B cell (primary cell): ENCODE measurements around the gene FGD4. TPM values are rescaled to one million over a fixed set of nuclear protein-coding genes. Genes with fewer than 3 reads are reported as not detected.

Experiments
- ATAC-seq: fragments of 200-7000 bp; cut with Tn5 transposase; one replicate; pipeline ENCODE4 v1.10.0; 2021; ENCODE audit warnings: low read depth, mild to moderate bottlenecking, moderate number of reproducible peaks, moderate library complexity
- CTCF ChIA-PET: fragments of 350-600 bp; sonication (Branson Sonifier 250); formaldehyde crosslinking; loops from one replicate; lab custom pipeline; 2021; ENCODE audit warnings: antibody characterized with exemption, inconsistent platforms; lab: Charles Lee
- POLR2A ChIA-PET: fragments of 350-600 bp; sonication (Branson Sonifier 250); formaldehyde crosslinking; loops from one replicate; lab custom pipeline; 2021; ENCODE audit warnings: antibody characterized with exemption; lab: Charles Lee
- DNase-seq: peaks from one replicate; pipeline ENCODE4 v3.0.0; 2013
- H2AFZ ChIP-seq: 2 replicates; pipeline ENCODE4 v1.6.1; 2012; ENCODE audit warnings: mild to moderate bottlenecking, low read depth, low read length; ENCODE audit not compliant: insufficient read depth, poor library complexity, severe bottlenecking
- H3K27ac ChIP-seq, 2 donors: 1 replicate in 1 of 2; 2 replicates in 1 of 2; pipeline ENCODE4 v1.5.1; 2012 to 2013; ENCODE audit warnings: low read length in 2 of 2, mild to moderate bottlenecking in 2 of 2, moderate library complexity in 1 of 2
- H3K27me3 ChIP-seq, 4 experiments: fragments of 200-600 bp in 1 of 4; sonication (generic) in 1 of 4; replicated peaks in 1 of 4; 1 replicate in 2 of 4; 2 replicates in 2 of 4; pipeline versions ENCODE4 v1.6.1 to v1.7.0; 2013 to 2016; ENCODE audit warnings: low read length in 3 of 4, mild to moderate bottlenecking in 2 of 4, mixed read lengths in 1 of 4, moderate library complexity in 1 of 4; ENCODE audit not compliant: insufficient read depth in 4 of 4, control insufficient read depth in 3 of 4; ENCODE audit errors: control extremely low read depth in 1 of 4
- H3K36me3 ChIP-seq, 2 experiments: replicated peaks in 1 of 2; 1 replicate in 1 of 2; 2 replicates in 1 of 2; pipeline versions ENCODE4 v1.6.1 to v1.7.1; 2013; ENCODE audit warnings: low read length in 1 of 2; ENCODE audit not compliant: insufficient read depth in 2 of 2, control insufficient read depth in 1 of 2; ENCODE audit errors: control extremely low read depth in 1 of 2, extremely low read depth in 1 of 2
- H3K4me1 ChIP-seq, 2 donors: fragments of 200-600 bp in 1 of 2; sonication (generic) in 1 of 2; 1 replicate in 1 of 2; 2 replicates in 1 of 2; pipeline versions ENCODE4 v1.5.1 to v1.6.1; 2013 to 2017; ENCODE audit warnings: low read length in 2 of 2; ENCODE audit not compliant: control insufficient read depth in 2 of 2, insufficient read depth in 2 of 2
- H3K4me2 ChIP-seq: replicated peaks from 2 replicates; pipeline ENCODE3; 2012; ENCODE audit warnings: mild to moderate bottlenecking, low read depth, low read length; ENCODE audit not compliant: poor library complexity, severe bottlenecking
- H3K4me3 ChIP-seq, 5 experiments: fragments of 200-600 bp in 1 of 5; sonication (generic) in 1 of 5; 1 replicate in 3 of 5; 2 replicates in 2 of 5; pipeline versions ENCODE4 v1.5.1 to v1.7.0; 2011 to 2016; ENCODE audit warnings: low read length in 4 of 5, mild to moderate bottlenecking in 4 of 5, low read depth in 2 of 5, control low read depth in 1 of 5, moderate library complexity in 1 of 5; ENCODE audit not compliant: insufficient read depth in 1 of 5; ENCODE audit errors: control extremely low read depth in 1 of 5, extremely low read depth in 1 of 5
- H3K79me2 ChIP-seq: fragments of 200-600 bp; sonication (generic); one replicate; pipeline ENCODE4 v1.6.0; 2016; ENCODE audit warnings: low read length; ENCODE audit not compliant: control insufficient read depth, insufficient read depth
- H3K9ac ChIP-seq: fragments of 200-600 bp; sonication (generic); 2 replicates; pipeline ENCODE4 v1.6.1; 2017; ENCODE audit warnings: mild to moderate bottlenecking, low read length, moderate library complexity
- H3K9me3 ChIP-seq, 3 donors: one replicate each; pipeline versions ENCODE4 v1.6.1 to v1.7.1; 2013; ENCODE audit warnings: low read length in 2 of 3; ENCODE audit not compliant: control insufficient read depth in 2 of 3, insufficient read depth in 1 of 3; ENCODE audit errors: control extremely low read depth in 1 of 3
- H4K20me1 ChIP-seq: 2 replicates; pipeline ENCODE4 v1.6.0; 2012; ENCODE audit warnings: mild to moderate bottlenecking, low read length; ENCODE audit not compliant: insufficient read depth, control insufficient read depth, poor library complexity, severe bottlenecking
- H3K27ac Mint-ChIP-seq: one replicate; pipeline ENCODE4 v1.8.0; 2021; ENCODE audit warnings: mixed read lengths
- H3K27me3 Mint-ChIP-seq: one replicate; pipeline ENCODE4 v1.8.0; 2021; ENCODE audit warnings: mixed read lengths
- H3K4me1 Mint-ChIP-seq: one replicate; pipeline ENCODE4 v1.8.0; 2021; ENCODE audit warnings: mixed read lengths
- H3K4me3 Mint-ChIP-seq: one replicate; pipeline ENCODE4 v1.8.0; 2021; ENCODE audit warnings: mixed read lengths
- H3K9me3 Mint-ChIP-seq: one replicate; pipeline ENCODE4 v1.8.0; 2022; ENCODE audit warnings: mixed read lengths; ENCODE audit not compliant: insufficient read depth
- CTCF ChIP-seq: fragments of 200-600 bp; IDR thresholded peaks from one replicate; pipeline ENCODE4 v1.8.0; 2022; ENCODE audit warnings: antibody characterized with exemption, mild to moderate bottlenecking
- EZH2 ChIP-seq: IDR thresholded peaks from 2 replicates; pipeline ENCODE4 v1.6.1; 2012; ENCODE audit warnings: borderline replicate concordance, low read depth, mild to moderate bottlenecking, moderate library complexity, low read length; ENCODE audit not compliant: insufficient read depth, poor library complexity, severe bottlenecking
- WGBS: methylation state at CpG from one replicate; pipeline ENCODE4 v1.1.5; 2013; ENCODE audit warnings: missing lambda C conversion rate; ENCODE audit not compliant: insufficient coverage; 5-methylcytosine and 5-hydroxymethylcytosine counted together
- intact Hi-C: fragments of 100-400 bp; cut with micrococcal nuclease; formaldehyde crosslinking; loops from one replicate; pipeline ENCODE4 v1.10.0; 2022
- polyA plus RNA-seq: library from polyadenylated mRNA; depleted of rRNA; stranded (reverse); fragments of >200 nt; gene quantifications from 2 replicates; pipeline ENCODE4 v1.2.3, GENCODE V29; 2012
- total RNA-seq, 2 donors: library from RNA; stranded (reverse); fragments of 120-200 nt in 1 of 2; gene quantifications; 1 replicate in 1 of 2; 2 replicates in 1 of 2; pipeline versions ENCODE4 v1.2.3 to v1.2.4, GENCODE V29; 2013 to 2022

The FGD4 gene
- total and polyA plus RNA-seq, 2 donors (not counting 1 experiment from before 2014, with no cell fraction given), result 2.1 to 2.8 TPM

GRCh38 chr12:32612658-32613614 lies 213.6 kb downstream of the FGD4 start:
- Histone ChIP-seq H3K4me3 (no peak overlapping the region), H3K4me1 (no peaks in the 10 kb centered on the region), H3K4me2 (no peak overlapping the region), H3K27me3 (no peaks in the 10 kb centered on the region), H3K9me3 (no peaks in the 10 kb centered on the region), H3K36me3 (peaks cover 2% of the 10 kb centered on the region in 2 experiments), H3K79me2 (no peaks in the 10 kb centered on the region), H3K27ac (no peak overlapping the region), H4K20me1 (no peaks in the 10 kb centered on the region), H3K9ac (no peak overlapping the region), H2AFZ (no peak overlapping the region)
- Mint-ChIP-seq H3K4me3 (no peak overlapping the region), H3K27ac (no peak overlapping the region), H3K9me3 (no peaks in the 10 kb centered on the region), H3K27me3 (no peaks in the 10 kb centered on the region), H3K4me1 (no peaks in the 10 kb centered on the region)
- ChIA-PET CTCF (no interaction called here), POLR2A (no interaction called here)
- no peak for DNase-seq
- 100% methylated on average over 1 of the region's 3 CpGs for WGBS
- no peak for ATAC-seq
- TF ChIP-seq EZH2 (no peak), CTCF (no peak)
- intact Hi-C loops, result no loop called here

GRCh38 chr12:32615441-32615840 lies 216.1 kb downstream of the FGD4 start:
- Mint-ChIP-seq H3K4me1 (no peaks in the 10 kb centered on the region), H3K27me3 (no peaks in the 10 kb centered on the region), H3K9me3 (no peaks in the 10 kb centered on the region), H3K4me3 (no peak overlapping the region), H3K27ac (no peak overlapping the region)
- no peaks in the 10 kb centered on the region for H4K20me1 ChIP-seq
- H3K27me3 ChIP-seq, result no peaks in the 10 kb centered on the region
- TF ChIP-seq CTCF, result no peak
- no peak for TF ChIP-seq EZH2
- no peak overlapping the region for H2AFZ ChIP-seq
- no peak overlapping the region for H3K27ac ChIP-seq
- ChIA-PET CTCF (no interaction called here), POLR2A (interaction anchor here (0.6 kb wide), 1 partner anchor 962 kb away, joined by 6 read pairs; no protein-coding TSS in a partner anchor)
- no peak for ATAC-seq
- 88% methylated on average over 6 of the region's 6 CpGs for WGBS
- H3K79me2 ChIP-seq, result no peaks in the 10 kb centered on the region
- H3K4me3 ChIP-seq, result no peak overlapping the region
- DNase-seq, result no peak
- H3K36me3 ChIP-seq, result peaks cover 2% of the 10 kb centered on the region in 2 experiments
- no peaks in the 10 kb centered on the region for H3K4me1 ChIP-seq
- H3K9ac ChIP-seq, result no peak overlapping the region
- no peak overlapping the region for H3K4me2 ChIP-seq
- no peaks in the 10 kb centered on the region for H3K9me3 ChIP-seq
- intact Hi-C loops, result no loop called here
